MM.1S (cell line): ENCODE data around the gene DPP10.

Experiments used
- EZH2 ChIP-seq: fragments of 300-600 bp; sonication (generic); optimal IDR thresholded peaks from 2 replicates; pipeline ENCODE3; 2017; ENCODE audit warnings: low read depth, mild to moderate bottlenecking, antibody characterized with exemption, low read length, mixed read lengths
- TF ChIP-seq, protein P1 (sequence below): fragments of 300-600 bp; sonication (generic); IDR thresholded peaks from 2 replicates; pipeline ENCODE4 v1.5.1; 2016; ENCODE audit warnings: antibody characterized with exemption, low read length, mixed read lengths

DNA sequence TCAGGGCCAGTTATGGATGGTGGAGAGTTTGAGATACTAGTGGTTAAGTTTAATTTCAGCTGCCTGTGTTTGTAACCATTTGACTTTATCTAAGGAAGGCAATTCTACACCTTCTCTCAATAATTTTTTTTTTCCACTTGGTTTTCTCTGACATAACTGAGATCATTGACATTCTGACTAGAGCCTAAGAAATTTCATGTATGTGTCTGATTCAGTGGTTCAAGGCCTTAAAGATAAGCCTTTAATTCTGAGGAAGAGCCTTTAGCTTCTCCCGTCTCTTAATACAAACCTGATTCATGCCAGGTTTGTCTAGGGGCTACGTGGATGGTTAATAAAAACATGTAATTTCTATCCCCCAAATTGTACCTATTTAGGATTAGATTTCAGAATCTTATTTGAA, 971.4 kb downstream of the DPP10 start:
- TF ChIP-seq, protein P1, sequence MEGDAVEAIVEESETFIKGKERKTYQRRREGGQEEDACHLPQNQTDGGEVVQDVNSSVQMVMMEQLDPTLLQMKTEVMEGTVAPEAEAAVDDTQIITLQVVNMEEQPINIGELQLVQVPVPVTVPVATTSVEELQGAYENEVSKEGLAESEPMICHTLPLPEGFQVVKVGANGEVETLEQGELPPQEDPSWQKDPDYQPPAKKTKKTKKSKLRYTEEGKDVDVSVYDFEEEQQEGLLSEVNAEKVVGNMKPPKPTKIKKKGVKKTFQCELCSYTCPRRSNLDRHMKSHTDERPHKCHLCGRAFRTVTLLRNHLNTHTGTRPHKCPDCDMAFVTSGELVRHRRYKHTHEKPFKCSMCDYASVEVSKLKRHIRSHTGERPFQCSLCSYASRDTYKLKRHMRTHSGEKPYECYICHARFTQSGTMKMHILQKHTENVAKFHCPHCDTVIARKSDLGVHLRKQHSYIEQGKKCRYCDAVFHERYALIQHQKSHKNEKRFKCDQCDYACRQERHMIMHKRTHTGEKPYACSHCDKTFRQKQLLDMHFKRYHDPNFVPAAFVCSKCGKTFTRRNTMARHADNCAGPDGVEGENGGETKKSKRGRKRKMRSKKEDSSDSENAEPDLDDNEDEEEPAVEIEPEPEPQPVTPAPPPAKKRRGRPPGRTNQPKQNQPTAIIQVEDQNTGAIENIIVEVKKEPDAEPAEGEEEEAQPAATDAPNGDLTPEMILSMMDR = no peak
- no peak for TF ChIP-seq EZH2
